Kasumi-1 (cell line): ENCODE measurements around the gene MAL.

Source experiments
- DNase-seq, 2 experiments: peaks; one replicate each; lab custom pipeline; 2025; lab: John Stamatoyannopoulos, UW

Gene MAL

DNA sequence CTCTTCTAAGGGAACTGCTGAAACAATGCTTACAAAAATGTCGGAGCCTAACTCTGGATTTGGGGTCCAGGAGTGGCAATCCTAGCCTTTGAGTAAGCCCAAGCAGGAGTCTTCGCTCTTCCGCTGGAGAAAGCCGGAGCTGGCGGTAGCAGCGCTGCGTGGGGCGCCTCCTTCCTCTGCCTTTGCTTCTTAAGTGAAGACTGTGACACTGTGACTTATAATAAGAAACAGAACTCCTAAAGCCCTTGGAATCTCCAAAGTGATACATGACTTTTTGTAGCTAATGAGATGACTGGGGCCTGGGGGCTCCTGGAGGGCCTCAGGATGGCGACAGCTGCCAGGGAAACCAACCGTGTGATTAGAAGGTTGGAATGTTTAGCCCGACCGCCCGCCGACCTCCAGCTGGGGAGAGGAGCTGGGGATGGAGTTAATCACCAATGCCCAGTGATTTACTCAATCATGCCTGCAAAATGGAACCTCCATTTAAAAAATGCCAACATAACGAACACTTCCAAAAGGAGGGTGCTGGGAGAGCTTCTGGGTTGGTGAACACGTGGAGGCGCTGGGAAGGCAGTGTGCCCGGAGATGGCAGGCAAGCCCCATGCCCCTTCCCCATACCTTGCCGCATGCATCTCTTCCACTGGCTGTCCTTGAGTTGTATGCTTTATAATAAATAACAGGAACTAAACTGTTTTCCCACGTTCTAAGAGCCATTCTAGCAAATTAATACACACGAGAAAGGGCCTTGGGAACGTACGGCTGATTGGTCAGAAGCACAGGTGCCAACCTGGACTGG, 29.0 kb upstream of the MAL start:
- no peak for DNase-seq

DNA sequence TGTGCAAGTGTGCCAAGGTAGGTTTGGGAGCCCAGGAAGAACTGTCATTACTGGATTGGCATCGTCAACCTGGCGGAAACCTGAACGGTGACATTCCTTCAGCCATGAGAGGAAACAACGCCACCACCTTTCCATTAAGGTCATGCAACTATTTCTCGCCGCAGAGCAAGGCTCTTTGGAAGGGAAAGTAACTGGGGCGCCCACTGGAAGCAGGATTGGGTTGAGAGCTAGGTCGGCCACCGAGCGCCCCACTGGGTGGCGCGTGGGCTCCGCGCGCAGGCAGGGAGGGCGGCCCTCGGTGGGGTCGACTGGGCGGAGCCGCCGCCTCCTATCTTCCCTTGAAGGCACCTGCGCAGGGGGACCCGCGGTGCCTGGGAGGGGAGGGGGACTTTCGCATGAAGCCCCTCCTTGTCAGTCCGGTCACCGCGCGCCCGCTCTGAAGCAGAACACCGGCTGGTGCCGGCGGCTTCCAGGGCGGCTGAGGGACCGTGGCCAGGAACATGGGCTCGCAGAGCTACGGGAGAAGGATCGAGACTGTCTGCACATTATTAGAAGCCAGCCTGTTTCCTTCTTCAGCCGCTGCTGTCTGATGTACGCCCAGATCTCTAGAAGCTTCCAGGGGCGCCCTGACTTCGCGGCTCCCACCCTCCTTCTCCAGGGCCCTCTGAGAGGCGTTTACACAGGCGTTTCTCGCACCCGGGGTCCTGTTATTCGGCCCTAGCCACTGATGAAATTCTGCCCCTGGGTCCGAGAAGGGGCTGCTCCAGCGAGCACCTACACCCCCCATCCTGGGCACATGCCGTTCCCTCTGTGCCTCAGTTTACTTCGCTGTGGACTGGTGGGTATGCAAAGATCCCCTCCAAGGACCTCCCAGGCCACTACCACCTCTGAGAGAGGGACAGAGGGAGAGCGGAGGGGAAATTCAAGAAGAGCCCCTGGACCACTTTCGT, 27.3 kb upstream of the MAL start:
- DNase-seq = no peak

DNA sequence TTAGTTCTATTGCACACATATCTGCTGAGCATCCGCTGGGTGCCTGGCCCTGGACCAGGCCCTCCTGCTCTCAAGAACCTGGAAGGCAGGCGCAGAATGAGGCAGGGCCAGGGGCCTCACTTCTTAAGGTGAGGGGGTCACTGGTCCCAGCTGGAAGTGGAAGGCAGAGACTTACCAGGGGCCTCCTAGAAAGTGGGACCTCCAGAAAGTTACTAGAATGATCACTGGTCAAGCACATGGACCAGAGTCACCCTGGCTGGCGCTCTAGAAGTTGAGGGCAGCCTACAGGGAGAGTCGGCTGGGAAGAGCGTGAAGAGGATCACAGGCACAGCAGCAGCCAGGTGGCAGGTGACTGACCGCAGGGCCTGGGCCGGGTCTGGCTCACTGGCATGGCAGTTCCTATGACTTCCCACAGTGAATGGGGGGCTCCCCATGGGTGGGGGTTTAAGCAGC, 26.1 kb upstream of the MAL start:
- DNase-seq = no peak

DNA sequence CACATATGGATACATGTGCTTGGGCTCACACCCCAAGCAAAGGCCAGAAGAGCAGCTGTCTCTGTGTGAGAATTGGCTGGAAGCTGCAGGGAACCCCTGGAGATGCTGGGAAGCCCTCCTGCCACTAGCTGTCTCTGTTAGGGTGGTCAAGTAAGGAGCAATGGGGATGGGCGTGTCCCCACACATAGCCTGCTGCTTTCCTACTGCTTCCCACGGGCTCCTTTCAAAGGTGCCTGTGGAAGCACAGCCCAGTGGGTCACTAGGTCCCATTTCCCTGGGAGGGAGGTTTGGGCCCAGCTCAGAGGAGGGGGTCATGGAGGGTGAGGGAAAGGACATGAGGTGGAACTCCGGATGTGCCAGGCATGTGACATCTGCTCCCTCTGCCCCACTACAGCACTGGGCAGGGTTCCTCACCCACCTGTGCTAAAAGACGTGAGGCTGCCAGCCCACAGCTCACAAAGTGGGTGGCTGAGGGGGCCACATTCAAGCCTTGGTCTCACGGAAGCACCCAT, 24.4 kb upstream of the MAL start:
- DNase-seq = no peak

DNA sequence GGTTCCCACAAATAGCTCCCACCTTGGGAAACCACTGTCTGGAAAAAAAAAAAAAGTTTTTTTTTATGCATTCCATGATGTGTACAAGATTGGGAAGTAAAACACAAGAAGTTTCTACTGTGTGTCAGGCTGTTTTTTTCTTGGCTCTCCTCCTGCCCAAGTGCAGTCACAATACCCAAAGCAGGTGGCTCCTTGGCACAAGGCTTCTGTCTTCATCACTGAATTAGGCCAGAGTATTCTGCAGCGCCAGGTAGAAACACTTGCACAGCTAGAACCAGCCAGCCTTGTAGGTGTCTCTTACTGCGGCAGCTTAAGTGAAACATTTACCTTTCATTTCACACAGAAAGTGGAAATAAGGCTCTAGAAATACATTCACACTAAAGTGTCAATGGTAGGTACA, 23.8 kb upstream of the MAL start:
- DNase-seq = no peak

DNA sequence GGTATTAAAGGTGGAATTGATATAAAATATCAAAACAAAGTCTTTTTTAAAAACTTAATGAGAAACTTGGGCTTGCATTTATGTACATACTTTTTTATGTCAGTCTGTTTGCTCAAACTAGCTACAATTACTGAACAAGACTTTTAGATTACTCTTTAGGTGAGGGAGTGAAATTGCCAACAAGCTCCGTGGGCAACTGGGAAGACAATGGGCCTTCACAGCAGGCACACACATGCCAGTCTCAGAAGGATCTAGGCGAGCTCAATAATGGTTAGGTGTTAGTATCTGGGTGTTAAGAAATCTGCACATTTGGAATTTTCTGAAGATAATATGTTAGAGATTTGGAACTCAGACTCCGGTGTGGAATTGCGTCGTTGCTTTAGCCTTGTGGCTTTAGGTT, 23.0 kb upstream of the MAL start:
- no peak for DNase-seq

DNA sequence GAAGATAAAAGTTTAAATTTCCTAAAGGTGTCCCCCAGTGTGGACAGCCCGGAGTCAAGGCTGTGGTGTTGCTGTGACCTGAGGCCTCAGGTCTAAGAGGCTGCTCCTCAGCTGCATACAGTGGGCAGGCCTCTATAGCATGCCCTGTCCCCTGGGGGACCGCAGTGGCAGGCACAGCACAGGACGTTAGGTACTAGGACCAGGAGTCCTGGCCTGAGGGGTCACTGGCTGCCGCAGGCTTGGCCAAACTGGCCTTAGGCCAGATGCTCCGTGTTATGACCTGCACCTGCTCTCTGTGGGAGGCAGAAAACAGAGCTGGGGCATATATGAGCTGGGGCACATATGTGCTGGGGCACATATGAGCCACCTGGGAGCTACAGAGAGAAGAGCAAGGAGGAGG, 21.2 kb upstream of the MAL start:
- DNase-seq = no peak

DNA sequence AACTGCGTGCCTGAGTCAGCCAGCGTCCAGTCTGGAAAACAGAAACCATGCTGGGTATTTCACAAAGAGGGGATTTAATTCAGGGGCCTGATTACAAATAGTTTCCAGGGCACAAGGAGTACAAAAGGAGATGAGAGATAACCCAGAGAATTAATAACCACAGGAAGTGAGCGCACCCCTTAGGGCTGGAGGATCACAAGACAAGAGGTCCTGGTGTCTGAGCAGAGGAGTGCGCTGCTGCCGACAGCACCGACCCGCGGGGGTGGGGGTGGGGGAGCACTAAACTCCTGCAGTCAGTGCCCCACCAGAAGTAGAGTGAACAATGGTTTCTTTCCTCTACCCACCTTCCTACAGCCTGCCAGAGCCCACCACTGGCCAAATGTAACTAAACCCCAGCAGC, 20.8 kb upstream of the MAL start:
- no peak for DNase-seq

DNA sequence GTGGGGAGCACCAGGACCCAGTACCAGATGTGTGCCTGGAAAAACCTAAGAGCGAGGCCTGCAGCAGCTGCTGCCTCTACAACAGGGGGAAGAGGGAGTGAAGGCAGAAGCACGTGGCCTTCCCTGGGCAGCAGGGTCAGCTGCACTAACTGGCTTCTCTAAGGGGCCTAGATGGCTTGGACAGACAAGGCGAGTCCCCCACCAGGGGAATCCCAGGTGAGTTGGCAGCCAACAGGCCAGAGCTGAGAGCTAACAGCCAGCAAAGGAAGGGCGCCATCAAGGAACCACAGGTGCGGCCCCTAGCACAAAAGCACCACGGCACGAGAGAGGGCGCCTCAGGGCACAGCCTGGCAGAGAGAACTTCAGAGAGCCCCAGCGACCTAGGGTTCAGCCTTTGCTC, 19.8 kb upstream of the MAL start:
- no peak for DNase-seq

DNA sequence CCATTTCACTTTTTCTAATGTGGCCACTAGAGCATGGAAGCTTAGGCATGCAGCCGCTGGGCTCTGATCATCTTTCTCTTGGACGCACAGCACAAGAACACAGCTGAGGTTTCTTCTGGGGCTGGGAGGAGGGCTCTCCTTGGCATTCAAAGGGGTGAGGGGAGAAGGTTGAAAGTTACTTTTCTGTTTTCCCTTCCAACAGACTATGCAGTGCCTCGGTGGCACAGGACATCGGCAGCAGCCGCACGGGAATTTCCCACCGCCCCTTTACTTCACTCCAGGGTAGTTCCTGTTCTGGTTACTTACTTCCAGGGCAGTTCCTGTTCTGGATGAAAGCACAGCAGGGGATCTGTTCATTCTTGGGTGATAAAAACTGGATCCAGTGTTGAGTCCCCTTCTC, 18.9 kb upstream of the MAL start:
- no peak for DNase-seq

DNA sequence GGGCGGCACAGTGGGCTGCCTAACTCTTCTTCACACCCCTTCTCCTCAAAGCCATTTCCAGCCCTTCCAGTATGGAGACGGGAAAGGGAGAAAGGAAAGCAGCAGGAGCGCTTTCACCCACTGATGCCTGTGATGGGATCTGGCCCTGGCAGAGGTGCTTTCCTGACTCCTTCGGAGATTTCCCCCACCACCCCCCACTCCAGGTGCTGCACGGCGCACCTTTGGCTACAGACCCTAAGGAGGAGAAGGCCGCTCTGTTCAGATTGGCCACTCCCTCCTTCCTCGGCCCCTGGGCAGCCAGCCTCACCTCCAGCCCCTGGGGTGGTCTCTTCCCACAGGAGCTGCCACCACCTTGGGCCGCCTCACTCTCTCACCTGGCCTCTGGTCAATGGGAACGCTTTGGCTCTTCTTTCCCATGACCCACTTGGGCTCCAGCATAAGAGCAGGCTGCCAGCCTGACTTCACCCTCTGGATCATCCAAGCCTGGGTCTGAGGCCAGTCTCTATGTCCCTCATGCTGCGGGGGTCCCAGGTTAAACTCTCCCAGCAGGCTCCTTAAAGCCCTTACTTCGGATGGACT, 18.4 kb upstream of the MAL start:
- no peak for DNase-seq

DNA sequence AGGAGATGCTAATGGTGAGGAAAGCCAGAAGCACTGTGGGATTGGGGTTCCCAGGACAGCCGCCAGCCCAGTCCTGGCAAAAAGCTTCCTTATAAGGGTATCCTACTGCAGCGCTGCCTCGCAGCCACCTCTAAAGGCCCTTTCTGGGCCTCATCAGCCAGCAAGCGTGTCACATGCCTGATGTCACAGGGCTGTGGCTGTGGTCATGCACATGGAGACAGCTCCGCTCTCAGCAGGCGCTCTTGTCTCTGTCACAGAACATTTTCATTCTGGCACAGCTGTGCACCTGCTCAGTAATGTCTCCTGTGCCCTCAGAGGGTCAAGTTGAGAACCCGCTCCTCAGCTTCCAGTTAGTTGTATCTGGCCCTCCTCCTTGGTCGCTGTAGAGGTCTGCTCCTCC, 17.7 kb upstream of the MAL start:
- DNase-seq = no peak

DNA sequence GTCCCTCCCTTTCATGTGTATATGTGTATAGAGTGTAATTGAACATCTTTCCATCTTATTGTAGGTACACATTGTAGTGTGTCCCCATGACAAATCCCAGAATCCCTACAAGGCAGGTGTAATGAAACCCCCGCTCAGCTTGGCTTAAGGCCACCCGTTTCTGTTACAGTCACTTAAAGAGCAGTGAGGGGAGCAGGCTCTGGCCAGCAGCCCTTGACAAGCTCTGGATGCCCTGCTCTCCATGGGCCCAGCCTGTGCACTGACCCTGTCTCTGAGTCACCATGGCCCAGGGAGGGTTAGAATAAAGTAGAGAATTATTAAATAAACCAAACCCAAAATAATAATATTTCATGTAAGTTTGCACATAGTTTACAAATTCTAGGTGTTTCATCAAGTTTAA, 17.2 kb upstream of the MAL start:
- DNase-seq = no peak

DNA sequence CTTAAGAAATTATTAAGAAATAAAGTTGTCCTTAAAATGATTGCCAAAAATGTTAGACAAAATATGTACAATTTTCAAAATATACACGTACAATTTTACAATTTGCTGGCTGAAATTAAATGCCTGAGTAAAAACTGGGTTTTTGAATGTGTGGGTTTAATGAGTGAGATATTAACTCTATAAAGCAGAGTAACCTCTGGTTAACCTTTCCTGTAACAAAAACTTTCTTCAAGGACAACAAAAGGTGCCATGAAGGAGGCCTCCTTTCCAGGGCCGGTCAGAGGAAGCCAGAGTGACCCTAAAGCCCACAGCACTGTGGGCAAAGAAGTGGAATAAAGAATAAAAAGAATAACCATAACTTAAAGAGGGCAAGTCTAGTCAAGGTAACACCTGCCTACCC, 16.5 kb upstream of the MAL start:
- DNase-seq = no peak

DNA sequence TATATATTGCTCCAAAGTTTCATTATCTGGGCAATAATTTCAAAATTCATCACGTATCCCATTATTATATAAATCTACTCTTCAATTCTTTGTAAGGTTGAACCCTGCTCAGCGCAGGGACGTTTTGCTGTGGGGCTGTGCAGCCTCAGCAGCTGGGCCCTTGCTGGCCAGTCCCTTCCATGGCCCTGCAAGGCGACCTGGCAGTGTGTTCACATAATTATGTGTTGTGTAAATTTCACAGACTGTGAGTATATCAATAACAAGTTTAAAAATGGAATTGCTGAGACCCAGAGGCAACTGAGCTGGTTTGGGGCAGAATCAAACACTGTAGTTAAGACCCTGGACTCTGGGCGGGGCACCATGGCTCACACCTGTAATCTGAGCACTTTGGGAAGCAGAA, 16.1 kb upstream of the MAL start:
- no peak for DNase-seq

DNA sequence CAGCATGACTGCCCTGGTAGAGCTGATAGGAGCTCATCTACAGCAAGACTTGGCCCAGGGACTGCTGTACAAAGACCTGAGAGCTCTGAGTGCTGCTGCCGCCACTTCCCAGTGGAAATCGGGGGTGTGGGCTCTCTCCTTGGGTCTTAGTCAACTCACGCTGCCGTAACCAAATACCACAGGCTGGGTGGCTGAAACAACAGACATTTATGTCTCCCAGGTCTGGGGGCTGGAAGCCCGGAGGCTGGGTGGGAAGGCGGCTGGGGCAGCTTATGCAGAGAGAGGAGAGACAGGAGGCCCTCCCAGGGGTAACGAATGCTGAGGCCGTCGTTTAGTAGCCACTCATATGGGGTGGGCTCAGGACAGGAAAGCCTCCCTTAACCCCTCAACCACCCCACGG, 15.4 kb upstream of the MAL start:
- DNase-seq = no peak

DNA sequence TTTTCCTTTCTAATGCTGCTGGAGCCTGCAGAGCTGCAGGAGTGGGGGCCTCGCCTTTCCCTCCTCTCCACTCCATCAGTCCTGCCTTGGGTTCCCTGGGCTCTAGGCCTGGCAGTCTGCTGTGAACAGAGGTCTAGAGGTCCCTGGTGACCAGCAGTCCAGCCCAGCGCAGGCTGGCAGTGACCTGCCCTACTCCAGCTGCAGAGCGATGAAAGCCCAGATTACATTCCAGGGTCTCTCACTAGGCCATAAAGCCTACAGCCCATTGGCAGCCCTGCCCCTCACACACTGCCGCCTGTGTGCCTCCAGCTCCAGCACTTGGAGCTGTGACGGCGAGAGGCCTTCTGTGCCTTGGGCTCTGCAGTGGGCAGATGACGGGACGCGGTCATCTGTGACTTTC, 14.8 kb upstream of the MAL start:
- DNase-seq = no peak

DNA sequence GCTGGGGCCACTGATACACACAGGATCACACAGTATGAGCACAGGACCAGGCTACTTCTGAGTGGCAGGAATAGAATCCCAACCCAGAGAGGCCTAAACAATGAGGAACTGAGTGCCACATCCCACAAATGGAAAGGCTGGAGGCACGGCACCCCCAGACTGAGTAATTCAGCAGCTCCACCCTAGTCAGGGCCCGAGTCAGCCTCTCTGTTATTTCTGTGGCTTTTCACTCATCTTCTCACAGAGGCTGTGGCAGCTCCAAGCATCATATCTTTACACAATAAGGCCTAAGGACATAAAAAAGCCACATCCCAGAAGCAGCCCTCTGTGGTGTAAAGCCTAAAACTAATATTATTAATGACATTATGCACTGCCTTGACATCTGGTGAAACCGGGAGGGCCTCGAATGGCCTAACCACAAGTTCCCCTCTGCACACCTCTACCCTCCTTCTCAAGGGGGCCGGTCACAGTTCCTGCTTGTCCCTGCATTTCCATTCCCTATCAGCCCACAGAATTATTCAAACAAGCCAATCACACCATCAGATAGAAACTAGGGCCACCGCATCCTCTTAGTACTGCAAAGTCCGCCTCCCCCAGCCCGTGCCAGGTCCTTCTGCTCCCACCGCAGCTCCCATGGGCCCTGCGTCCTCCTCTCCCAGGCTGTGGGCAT, 12.5 kb upstream of the MAL start:
- DNase-seq = no peak

DNA sequence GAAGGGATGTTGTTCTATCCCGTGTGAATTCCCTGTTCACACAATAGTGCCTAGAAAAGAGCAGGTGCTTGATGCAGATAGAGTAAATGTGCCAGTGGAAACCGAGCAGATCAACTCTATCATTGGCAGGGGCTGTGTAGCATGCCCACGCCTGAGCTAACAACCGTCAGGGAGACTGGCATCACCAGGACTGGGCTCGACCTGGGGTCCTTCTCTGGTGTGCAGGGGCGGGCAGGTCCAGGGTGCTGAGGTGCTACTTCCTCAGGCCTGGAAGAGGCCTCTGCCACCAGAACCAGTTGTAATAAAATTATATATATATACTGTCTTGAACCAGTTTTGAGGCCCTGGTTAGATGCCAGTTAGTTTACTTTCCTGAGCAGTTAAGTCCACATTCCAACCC, 11.8 kb upstream of the MAL start:
- no peak for DNase-seq

DNA sequence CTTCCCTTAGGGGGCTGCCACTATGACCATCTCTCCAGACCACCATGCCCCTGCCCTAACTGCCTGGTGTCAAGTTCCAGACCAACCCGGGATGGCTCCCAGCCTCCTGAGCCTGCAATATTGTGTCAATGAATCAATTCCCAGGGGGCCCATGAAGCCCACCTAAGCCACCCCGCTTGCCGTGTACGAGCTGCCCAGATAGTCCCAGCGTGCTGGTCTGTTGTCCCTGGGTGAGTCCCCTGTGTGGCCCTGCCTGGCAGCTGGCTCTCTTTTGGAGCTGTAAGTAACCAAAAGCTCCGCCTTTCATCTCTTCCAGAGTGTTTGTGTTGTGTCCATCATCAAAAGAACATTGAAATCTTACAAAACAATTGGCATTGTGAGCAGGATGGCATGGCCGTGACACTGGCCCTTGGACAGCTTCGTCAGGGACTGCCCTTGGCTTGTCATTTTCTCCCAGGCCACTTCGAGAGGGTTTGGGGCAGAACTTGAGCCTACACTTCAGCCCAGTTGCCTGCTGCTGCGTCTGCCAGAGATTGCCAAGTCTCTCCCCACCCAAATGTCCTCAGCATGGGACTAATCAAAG, 11.3 kb upstream of the MAL start:
- no peak for DNase-seq

DNA sequence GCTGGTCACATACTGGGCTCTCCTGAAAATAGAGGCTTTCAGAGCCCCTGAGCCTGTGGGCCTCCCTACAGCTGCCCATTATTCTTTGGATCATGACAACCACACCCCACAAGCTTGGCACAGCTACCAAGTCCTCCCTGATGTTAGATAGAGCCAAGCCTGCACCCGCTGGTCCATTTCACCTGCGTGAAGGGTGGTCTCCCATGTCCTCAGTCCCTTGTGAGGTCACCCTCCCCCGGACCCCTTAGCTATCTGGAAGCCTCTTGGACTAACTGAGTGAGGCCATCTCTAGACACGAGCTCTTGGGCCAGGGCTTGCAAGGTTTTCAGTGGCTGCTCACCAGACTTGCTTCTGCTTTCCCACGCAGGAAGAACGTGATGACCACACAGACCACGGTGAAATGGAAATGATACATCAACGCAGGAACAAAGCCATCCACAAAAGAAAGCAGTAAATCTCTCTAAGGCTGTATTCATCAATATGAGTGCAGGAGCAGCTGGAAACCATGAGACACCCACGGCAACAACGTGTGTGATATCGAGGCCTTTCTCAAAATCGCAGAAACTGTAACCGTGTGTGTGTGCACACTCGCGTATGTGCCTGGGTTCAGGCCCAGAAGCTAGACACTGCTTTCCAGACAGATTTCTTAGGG, 10.1 kb upstream of the MAL start:
- DNase-seq = no peak
